Measurements from ENCODE around the gene SMAD4.
A peak's percentile ranks its signal among the peaks of the same experiment; 100 is the strongest.

The SMAD4 gene

GRCh38 chr18:51098513-51098912, 68.5 kb downstream of the SMAD4 start:
- Histone ChIP-seq H3K4me1 (ENCODE audit: insufficient read depth, poor library complexity, severe bottlenecking) (no peaks in the 10 kb centered on the region), H3K36me3 (ENCODE audit: low read depth) (no peaks in the 10 kb centered on the region), H3K9me3 (ENCODE audit: severe bottlenecking) (no peaks in the 10 kb centered on the region), H3K27ac (ENCODE audit: poor library complexity, severe bottlenecking) (no peak overlapping the region), H3K4me3 (ENCODE audit: severe bottlenecking) (no peak overlapping the region), H3K27me3 (ENCODE audit: insufficient read depth, poor library complexity, severe bottlenecking) (no peaks in the 10 kb centered on the region)
- TF ChIP-seq CTCF (IDR thresholded peaks at IDR 0.05; ENCODE audit: poor library complexity, severe bottlenecking) = no peak
- no peak for ATAC-seq (ENCODE audit: low read depth)
- no peak for DNase-seq (ENCODE audit: low spot score)

- H3K27ac ChIP-seq (ENCODE audit: poor library complexity, severe bottlenecking) = no peak overlapping the region
- H3K4me3 ChIP-seq (ENCODE audit: severe bottlenecking) = no peak overlapping the region
- no peaks in the 10 kb centered on the region for H3K9me3 ChIP-seq (ENCODE audit: severe bottlenecking)
- DNase-seq (ENCODE audit: low spot score) = no peak
- no peak for ATAC-seq (ENCODE audit: low read depth)
- no peaks in the 10 kb centered on the region for H3K27me3 ChIP-seq (ENCODE audit: insufficient read depth, poor library complexity, severe bottlenecking)
- TF ChIP-seq CTCF (IDR thresholded peaks at IDR 0.05; ENCODE audit: poor library complexity, severe bottlenecking) = no peak
- H3K36me3 ChIP-seq (ENCODE audit: low read depth) = no peaks in the 10 kb centered on the region
- no peaks in the 10 kb centered on the region for H3K4me1 ChIP-seq (ENCODE audit: insufficient read depth, poor library complexity, severe bottlenecking)
Measured at GRCh38 chr18:51100385-51101120, 70.5 kb downstream of the SMAD4 start.

GRCh38 chr18:51107082-51107481, 77.1 kb downstream of the SMAD4 start:
- H3K4me3 ChIP-seq (ENCODE audit: severe bottlenecking) = no peak overlapping the region
- no peaks in the 10 kb centered on the region for H3K9me3 ChIP-seq (ENCODE audit: severe bottlenecking)
- TF ChIP-seq CTCF (IDR thresholded peaks at IDR 0.05; ENCODE audit: poor library complexity, severe bottlenecking) = no peak
- H3K27ac ChIP-seq (ENCODE audit: poor library complexity, severe bottlenecking) = no peak overlapping the region
- no peak for ATAC-seq (ENCODE audit: low read depth)
- DNase-seq (ENCODE audit: low spot score) = no peak
- H3K4me1 ChIP-seq (ENCODE audit: insufficient read depth, poor library complexity, severe bottlenecking) = no peaks in the 10 kb centered on the region
- H3K36me3 ChIP-seq (ENCODE audit: low read depth) = no peaks in the 10 kb centered on the region
- H3K27me3 ChIP-seq (ENCODE audit: insufficient read depth, poor library complexity, severe bottlenecking) = no peaks in the 10 kb centered on the region

- H3K4me3 ChIP-seq (ENCODE audit: severe bottlenecking) = no peak overlapping the region
- no peak for TF ChIP-seq CTCF (IDR thresholded peaks at IDR 0.05; ENCODE audit: poor library complexity, severe bottlenecking)
- no peaks in the 10 kb centered on the region for H3K9me3 ChIP-seq (ENCODE audit: severe bottlenecking)
- DNase-seq (ENCODE audit: low spot score) (no peak), ATAC-seq (ENCODE audit: low read depth) (peak; percentile 36; the same call in 1 of the 3 replicates)
- no peaks in the 10 kb centered on the region for H3K4me1 ChIP-seq (ENCODE audit: insufficient read depth, poor library complexity, severe bottlenecking)
- H3K27ac ChIP-seq (ENCODE audit: poor library complexity, severe bottlenecking) = no peak overlapping the region
- H3K27me3 ChIP-seq (ENCODE audit: insufficient read depth, poor library complexity, severe bottlenecking) = no peaks in the 10 kb centered on the region
- no peaks in the 10 kb centered on the region for H3K36me3 ChIP-seq (ENCODE audit: low read depth)
Measured at GRCh38 chr18:51107598-51108305, 77.7 kb downstream of the SMAD4 start.

GRCh38 chr18:51108330-51108729, 78.3 kb downstream of the SMAD4 start:
- no peaks in the 10 kb centered on the region for H3K27me3 ChIP-seq (ENCODE audit: insufficient read depth, poor library complexity, severe bottlenecking)
- DNase-seq (ENCODE audit: low spot score) = no peak
- no peaks in the 10 kb centered on the region for H3K9me3 ChIP-seq (ENCODE audit: severe bottlenecking)
- H3K4me3 ChIP-seq (ENCODE audit: severe bottlenecking) = no peak overlapping the region
- TF ChIP-seq CTCF (IDR thresholded peaks at IDR 0.05; ENCODE audit: poor library complexity, severe bottlenecking) = no peak
- no peaks in the 10 kb centered on the region for H3K4me1 ChIP-seq (ENCODE audit: insufficient read depth, poor library complexity, severe bottlenecking)
- ATAC-seq (ENCODE audit: low read depth) = no peak
- no peaks in the 10 kb centered on the region for H3K36me3 ChIP-seq (ENCODE audit: low read depth)
- no peak overlapping the region for H3K27ac ChIP-seq (ENCODE audit: poor library complexity, severe bottlenecking)
